B cell (primary cell): ENCODE measurements around the gene PAQR3.

Experiments used
- CTCF ChIP-seq: fragments of 200-600 bp; IDR thresholded peaks from one replicate; pipeline ENCODE4 v1.8.0; 2022; ENCODE audit warnings: antibody characterized with exemption, mild to moderate bottlenecking
- EZH2 ChIP-seq: IDR thresholded peaks from 2 replicates; pipeline ENCODE4 v1.6.1; 2012; ENCODE audit warnings: borderline replicate concordance, low read depth, mild to moderate bottlenecking, moderate library complexity, low read length; ENCODE audit not compliant: insufficient read depth, poor library complexity, severe bottlenecking

- no peak for TF ChIP-seq CTCF
- no peak for TF ChIP-seq EZH2
These were observed 31.6 kb downstream of the PAQR3 start for GRCh38 chr4:78907638-78908037.
